Medulla oblongata (tissue), 1 donor: Measurements from ENCODE around the gene ECM2.

Source experiments
- DNase-seq: peaks from one replicate; pipeline ENCODE4 v3.0.0-alpha.2; 2015; ENCODE audit errors: extremely low spot score

The ECM2 gene

DNA sequence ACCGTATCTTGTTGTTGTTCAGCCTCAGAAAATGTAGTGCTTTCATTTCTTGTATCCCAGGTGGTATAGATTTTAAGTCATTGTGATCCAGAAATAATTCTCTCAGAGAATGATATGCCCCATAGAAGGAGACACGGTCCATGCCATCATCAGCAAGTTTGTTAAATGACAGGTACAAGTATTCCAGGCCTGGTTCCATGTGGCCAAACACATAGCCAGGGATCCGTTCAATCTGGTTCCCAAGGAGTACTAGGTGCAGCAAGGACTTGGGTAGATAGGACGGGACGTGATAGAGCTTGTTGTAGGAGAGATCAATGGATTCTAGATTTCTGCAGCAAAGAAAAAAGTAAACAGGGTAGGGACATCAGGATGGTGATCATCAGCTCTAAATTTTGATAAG, 35.1 kb downstream of the ECM2 start:
- no peak for DNase-seq

DNA sequence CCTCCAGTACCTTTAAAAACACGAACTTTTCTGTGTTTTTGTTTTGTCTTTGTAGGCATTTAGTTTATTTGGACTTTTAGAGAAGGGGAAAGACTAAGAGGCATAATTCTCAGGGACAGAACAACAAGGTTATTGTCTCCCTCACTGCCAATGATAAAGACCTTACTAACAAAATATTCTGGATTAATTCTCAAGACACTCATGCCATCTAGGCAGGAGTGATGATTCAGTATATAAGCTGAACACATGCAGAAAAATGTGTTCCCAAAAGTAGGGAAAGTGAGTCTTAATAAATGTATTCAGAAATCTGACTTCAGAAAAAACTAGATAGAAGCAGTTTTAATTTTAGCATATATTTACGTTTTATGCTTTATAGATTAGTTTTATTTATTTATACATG, 36.1 kb downstream of the ECM2 start:
- no peak for DNase-seq

DNA sequence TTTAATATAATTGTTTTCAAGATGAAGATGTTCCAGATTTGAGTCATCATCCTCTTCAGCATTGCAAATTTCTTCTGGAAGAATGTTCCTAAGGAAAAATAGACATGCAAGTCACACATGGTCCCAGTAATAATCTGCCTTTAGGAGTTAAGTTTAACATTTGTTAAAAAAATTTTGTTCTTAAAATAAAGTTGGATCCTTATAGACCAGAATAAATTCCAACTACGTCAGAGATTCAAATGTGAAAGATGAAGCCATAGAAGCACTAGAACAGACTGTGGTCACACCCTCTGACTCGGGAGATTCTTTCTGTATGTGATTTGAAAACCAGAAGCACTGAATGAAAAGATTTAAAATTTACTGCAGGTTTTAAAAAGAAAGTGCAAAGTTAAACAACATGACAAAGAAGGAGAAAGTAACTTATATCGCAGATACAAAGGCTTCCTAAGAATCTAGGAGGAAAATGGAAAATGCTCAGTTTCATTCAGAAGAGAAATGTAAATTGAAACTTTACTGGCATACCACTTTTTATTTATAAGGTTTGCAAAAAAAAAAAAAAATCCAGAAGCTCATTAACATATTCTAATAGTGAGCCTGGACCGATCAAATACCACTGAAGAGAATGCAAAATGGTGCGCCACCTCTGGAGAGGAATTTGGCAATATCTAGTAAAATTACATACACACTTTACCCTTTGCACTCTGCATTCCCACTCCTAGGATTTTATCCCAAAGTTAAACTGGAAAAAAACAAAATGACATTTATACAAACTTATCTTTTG, 39.2 kb downstream of the ECM2 start:
- no peak for DNase-seq

DNA sequence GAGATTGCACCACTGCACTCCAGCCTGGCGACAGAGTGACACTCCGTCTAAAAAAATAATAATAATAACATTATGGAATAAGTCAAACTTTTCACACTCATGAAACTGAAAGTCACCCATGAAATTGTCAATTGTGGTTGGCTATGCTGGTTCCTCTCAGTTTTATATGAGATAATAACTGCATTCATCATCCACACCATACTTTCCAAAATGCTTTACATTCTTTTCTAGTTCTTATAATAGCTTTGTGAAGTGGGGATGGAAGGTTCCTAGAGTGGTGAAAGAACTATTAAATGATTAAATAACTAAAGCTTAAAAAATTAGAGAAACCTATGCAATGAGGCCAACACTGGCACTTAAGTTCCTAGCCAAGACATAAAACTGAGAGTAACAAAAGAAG, 40.9 kb downstream of the ECM2 start:
- no peak for DNase-seq

DNA sequence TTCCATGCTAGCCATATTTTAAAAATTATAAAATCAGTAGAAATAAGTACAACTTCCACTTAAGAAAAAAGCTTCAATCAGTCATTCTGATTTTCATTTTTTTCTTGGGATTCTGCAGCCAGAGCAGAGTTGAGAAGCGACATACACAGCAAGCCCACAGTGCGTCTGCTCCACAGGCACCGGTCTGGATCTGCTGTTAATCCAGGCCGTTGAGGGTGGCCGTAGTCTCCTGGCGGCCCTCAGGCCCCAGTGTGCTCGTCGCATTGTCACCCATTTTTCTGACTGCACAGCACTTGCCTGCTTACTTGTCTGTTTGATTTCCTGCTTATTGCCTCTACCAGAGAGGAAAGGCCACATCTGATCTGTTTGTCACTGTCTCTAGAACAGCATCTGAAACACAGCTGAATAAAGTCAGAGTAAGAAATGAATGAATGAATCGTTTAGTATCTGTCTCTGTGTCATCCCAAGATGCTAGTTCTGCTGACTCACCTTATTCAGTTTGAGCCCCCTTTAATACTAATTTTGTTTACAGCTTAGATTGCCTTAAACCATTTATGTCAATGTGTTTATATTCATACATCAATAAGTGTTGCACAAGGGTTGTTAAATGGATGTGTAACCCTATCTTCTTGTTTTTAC, 41.9 kb downstream of the ECM2 start:
- no peak for DNase-seq

DNA sequence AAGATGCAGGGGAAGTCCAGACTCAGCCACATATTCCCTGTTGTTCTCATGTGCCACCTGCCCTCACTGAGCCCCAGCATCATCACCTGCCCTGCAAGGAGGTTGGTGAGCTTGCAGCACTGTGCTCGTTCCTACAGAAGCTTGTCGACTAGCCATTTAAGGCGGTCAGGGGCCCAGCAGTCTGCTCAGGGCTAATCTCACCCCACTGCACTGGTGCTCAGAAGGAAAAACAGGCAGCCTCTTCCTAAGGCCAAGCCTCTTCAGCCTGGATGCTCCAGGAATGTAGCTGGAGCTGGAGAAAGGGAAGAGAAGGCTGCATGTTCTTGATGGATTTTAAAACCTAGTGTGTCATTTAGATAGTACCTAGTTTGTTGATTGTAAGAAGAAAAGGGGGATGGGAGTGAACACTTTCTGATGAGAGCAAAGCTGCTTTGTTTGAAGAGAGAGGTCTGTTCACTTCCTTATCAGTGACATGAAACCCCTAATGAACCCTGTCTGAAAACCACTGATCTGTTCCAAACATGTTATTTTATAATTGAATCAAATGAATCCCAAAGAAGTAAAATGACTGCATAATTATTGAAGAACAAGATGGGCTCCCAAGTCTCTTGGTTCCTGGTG, 42.9 kb downstream of the ECM2 start:
- no peak for DNase-seq

DNA sequence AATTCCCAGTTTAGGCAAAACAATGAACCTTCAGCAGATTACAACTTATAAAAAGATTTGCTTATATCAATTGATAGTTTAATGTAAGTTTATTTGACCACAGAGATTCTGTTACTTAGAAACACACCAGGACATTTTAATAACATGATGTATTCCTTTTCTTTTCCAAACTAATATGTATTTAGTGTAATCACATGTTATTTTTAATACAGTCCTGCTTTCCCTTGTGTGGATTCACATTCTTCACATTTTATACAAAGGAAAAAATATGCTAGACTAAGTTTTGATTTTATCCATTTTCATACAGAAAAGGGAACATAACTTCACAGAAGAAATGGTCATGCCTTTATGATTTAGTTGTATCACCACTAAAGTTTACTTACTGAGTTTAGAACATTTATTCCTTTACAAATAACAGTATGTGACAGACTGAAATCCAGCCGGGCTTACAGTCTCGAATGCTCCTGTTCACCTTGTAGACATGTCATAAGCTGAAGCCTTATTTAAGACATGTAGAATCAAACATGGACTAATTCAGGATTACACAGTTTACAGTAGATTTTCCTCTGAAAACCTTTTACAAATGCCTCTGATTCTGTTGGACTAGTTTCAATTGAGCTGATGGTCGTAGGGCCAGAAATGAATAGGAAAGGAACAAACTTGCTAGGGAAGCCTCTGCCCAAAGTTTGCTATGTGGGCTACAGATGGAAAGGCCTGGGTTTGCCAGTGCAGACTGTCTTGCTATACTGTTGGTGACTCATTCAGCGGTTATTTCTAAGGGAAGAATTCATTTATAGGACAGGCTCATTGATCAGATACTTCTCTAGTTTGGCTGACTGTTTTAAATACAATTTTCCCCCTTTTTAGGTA, 46.9 kb downstream of the ECM2 start:
- no peak for DNase-seq

DNA sequence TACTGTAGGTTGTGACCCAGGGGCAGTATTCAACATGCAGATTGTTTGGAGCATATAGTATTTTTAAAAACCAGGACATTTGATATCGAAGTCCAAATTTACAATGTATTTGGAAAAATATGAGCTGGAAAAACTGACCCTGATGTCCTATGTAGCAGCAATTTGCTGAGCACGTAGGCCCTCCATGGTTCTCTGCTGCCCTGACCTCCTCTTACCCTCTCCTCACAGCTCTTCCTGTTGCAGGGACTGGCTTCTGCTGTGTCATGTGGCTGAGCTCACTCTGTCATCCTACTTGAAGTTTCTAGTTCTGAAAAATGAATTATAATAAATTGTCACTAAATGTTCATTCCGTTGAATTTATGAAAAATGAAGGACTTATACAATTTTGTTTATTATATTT, 49.4 kb downstream of the ECM2 start:
- no peak for DNase-seq

DNA sequence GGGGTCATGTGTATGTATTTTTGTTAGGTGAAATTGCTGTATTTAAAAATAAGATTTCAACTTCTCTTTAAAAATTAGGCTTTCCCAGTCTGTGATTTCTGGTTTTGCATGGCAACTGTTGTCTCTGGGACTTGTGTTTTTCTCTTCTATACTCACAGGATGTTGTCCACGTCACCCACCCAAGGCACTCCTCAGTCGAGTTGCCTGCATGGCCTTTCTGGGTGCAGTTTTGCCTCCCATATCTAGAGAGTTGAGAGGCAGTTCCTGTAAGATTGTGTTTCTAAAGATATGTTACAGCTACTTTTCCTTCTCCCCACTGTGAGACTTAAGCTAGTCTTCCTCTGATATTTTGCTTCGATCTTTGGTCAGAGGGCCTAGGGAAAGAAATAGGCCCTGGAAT, 51.2 kb downstream of the ECM2 start:
- no peak for DNase-seq

DNA sequence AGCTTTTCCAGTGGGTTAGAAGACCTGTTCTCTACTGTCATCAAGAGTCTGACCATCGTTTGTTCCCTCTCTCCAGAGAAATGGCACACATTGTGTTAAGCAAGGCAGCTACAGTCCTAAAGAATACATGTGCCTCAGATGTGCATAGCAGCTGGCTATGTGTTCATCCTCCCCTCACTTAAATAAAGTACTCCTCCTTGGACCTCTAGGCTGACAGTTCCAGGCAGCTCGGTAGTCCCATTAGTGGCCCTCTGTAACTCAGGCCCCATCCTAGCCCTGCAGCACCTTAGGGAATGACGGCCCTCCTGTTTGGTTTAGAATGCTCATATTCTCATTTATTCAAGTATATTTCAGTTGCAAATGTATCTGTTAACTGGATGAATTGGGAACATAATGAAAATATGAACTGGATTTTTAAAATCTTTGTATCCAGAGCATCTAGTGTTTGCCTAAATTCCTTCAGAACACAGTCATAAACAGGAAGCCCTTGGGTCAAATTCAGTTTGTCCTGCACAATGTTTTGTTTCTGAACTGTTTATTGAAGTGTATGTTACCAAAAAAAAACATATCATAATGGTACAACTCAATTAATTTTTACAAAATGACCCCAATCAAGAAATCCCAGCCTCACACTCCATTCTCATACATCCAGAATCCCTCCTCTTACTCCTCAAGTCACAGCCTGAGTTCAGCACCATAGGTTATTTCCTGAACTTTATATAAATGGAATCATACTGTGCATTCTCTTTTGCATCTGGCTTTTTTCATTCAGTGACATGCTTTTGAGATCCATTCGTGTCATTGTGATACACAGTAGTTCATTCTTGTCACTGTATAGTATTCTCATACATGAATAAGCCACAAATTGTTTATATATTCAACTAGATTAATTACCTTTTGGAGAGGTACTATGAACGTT, 51.9 kb downstream of the ECM2 start:
- DNase-seq: no peak

DNA sequence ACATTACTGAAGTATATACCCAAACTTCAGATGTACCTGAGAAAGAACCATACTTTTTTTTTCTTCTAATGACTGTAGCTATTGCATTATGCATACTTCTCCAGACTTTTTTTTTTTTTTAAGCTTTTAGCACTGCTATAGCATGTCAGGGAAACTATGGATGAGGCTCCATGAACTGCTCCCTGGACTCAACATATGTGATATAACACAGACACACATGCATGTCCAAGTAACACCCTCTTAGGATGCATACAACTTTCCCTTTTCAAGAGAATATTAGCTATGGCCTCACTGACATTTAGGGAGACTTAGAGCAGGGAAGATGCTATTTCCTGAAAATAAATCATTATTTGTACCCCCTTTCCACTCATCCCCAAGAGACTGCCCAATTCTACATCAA, 53.0 kb downstream of the ECM2 start:
- no peak for DNase-seq

DNA sequence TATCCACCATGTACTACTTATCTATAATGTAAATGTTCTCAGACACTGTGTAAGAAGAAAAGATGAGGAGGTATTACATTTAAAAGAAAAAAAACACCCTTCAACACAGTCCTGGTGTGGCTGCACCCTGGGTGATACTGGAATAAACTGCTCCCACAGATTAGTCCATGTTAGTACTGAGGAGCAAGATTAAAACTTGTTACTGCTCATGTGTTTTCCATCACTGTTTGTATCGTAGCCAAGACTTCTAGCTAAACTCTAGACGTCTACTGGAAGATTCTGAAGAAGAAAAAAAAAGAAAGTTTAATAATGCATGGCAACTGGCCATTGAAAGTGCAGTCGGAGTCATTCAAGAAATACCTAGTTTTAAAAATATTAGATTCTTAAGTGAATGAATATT, 53.5 kb downstream of the ECM2 start, which contains the start of gene ASPN:
ASPN (minus strand) TSS at position 178 of the 400 bp plus-strand sequence.
- no peak for DNase-seq

DNA sequence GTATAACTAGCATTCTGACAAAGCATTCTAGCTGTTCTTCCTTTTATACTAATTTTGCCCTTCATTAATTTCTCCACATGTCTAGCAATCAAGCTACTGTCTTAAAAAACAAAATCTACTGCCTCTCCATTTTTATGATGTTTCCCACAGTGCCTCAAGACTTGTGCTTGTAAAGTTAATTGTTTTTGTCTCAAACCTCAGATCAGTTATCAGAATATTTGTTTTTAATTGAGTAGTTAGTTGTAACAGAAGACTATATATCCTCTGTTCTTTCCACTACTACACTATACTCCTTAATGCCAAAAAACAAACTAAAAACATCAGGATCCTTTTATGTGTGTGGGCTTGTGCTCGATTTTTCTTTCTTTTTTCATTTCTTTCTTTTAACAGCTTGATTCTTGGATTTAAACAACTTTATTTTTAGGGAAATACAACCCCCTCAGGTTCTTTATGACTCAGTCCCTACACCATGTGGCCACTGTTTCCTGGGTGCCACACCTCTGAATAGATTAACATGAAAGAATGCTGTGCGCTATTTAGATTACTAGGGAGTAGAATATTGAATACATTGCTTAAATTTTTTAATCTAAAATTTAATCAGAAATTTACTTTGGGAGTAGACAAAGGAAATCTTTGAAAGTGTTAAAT, 54.7 kb downstream of the ECM2 start:
- no peak for DNase-seq

DNA sequence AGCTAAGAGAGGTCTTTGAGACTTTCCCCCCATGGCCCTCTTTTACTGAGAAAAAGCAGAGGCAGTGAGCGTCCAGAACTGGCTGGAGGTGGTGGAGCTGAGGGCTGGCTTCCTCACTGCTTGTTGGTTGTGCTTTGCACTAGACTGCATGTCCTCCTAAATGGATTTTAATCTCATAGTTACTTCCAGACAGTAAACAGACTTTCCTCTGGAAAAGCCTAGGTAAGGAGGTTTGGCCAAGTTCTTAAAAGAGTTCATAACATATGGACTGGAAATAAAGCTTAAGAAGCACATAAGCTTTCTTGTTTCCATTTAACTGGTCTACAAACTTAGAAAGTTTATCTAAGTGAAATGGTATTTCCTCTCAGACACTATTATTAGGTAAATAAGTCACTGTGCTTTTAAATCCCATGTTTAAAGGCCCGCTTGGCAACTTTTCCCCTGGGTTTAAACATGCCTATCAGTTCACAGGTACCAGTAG, 55.5 kb downstream of the ECM2 start:
- DNase-seq: no peak

DNA sequence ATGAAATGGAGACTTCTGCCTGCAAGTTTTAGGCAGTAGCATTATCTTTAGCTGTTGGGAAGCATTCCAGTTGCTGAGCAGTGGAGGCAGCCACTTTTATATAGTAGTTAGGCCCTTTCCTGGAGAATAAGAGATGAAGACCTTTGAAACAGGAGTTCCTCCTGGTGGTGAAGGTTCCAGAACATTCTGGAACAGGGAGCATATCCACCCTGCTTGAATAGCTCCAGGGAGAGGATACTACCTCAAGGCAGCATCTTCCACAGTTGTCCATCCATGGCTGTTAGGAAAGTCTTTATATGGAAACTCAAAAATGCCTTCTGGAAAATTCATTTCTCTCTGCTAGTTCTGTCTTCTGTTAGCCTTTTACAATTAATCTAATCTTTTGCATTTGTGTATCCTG, 56.4 kb downstream of the ECM2 start:
- no peak for DNase-seq

DNA sequence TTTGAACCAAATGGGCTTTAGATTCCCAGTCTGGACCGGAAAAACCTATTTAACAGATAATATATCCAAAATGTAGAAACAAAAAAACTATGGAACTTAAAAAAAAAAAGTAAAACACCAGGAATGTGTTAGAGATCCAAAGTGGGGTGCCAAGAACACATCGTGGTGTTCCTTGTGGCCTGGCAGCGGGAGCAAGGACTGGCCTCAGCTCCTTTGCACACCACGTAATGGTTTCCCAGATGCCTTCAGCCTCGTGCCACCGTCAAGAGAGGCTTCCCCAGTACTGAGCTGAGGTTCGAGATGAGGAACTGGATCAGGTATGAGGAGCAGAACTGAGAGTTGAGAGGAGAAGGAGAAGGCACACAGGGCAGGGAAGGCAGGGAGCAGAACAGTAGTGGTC, 57.0 kb downstream of the ECM2 start:
- DNase-seq: no peak

DNA sequence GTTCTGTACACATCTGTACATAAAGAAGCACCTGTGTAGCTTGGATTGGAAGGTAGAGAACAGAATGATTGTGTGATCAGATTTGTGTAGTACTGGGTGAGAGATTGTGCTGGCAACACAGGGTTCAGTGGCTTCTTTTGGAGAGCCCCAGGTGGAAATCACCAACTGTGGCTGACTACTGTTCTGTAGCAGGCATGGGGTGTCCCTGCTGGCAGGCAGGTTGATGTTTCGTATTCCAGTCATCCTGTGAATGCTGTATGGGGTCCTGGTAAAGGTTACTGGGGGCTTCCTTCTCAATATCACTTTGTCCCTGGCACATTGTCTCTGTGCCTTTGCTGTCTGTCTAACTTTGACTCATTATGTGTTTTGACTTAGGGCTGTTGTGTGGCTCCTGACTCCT, 58.8 kb downstream of the ECM2 start:
- DNase-seq: no peak

DNA sequence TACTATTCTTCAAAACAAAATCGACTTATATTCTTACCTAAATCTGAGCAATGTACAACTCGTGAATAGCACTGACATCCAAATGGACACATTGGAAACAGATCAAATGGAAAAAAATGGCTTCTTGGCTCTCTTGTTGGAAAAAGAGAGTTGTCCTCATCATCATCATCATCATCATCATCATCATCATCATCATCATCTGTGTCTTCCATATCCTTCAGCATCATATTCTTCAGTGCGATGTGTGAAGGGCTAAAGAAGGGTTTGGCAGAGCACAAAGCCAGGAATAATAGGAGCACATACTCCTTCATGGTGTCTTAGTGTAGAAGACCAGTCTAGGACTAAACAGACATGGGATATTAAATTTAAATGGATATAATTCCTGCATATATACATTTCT, 61.2 kb downstream of the ECM2 start:
- DNase-seq: no peak

DNA sequence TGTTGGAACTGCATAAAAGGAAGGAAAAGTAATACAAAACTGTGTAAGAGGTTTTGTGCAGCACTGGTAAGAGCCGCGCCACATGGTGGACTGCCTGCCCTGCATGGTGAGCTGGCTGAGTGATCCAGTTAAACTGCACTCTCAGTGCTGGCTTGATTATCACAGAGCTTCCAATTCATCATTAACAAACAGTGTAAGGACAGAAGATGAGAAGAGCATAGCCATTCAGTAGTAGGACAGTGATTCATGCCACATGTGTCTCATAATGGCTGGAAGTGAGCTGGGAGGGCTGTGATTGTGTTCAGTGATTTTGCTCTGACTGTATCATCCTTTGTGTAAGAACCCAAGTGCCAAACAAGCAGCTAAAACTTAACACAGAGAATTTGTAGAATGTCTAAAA, 67.6 kb downstream of the ECM2 start:
- DNase-seq: peak; percentile 51

DNA sequence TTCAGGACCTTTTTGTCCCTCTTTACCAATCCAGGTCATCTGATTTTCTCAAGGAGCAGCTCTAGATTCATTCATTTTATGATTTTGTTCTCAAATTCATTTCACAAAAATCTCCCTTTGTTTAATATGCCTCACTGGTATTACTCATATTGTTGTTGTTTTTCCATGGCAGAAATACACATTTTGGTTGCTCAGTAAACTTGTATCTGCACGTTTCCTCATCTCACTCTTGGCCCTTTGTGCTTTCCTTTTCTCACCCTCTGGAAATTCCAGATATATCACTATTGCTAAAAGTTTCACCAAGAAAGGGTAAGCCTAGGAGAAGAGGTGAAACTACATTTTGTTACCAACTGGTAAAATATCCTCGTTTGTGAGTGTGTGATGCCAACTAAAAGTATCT, 68.3 kb downstream of the ECM2 start:
- DNase-seq: no peak
